NCI-H1105 (cell line): Measurements from ENCODE around the gene SCUBE1.

Experiments
- DNase-seq: peaks from one replicate; lab custom pipeline; 2025; lab: John Stamatoyannopoulos, UW

Gene SCUBE1

DNA sequence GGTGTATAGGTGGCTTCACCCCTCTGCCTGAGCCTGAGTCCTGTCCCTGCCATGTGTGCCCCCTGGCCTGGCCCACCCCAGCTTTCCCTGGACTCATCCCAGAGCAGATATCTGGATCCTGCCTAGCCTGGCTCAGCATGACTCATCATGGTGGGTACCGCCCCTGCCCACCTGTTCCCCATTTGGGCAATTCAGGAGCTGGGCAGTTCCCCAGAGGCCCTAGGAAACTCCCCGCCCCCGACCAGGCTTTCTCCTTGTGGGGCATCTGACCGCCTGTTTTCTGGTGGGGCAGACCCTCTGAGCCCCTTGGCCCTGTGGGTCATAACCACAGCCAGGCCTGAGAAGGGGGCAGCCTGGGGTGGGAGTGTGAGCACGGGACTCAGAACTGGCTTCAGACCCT lies 187.4 kb downstream of the SCUBE1 start:
- no peak for DNase-seq

GRCh38 chr22:43154887-43155536 lies 188.2 kb downstream of the SCUBE1 start:
- no peak for DNase-seq

DNA sequence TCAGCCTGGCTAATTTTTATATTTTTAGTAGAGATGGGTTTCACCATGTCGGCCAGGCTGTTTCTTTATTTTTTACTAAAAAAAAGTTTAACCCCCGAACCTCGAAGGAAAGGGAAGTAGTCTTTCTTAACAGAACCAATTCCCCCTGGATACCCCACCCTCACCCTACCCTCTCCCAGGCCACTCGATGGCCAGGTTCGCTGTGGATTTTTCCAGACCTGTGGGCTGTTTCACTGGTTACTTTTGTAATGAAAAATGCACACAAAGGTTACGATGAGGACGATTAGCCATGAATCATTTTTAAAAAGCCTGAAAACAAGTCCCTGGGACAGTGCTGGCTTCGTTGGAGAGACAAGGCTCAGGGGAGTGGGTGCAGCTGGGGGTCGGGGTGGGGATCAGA lies 189.3 kb downstream of the SCUBE1 start:
- DNase-seq: no peak

GRCh38 chr22:43152357-43153071 lies 190.7 kb downstream of the SCUBE1 start:
- no peak for DNase-seq

- DNase-seq: no peak
Observed at GRCh38 chr22:43152003-43152356, 191.2 kb downstream of the SCUBE1 start.

- DNase-seq: no peak
Observed at GRCh38 chr22:43151251-43152002, 191.7 kb downstream of the SCUBE1 start, which contains the start of gene TSPO. Gene TSPO (plus strand): TSS chr22:43151559. CDS start chr22:43159239, 7,680 bp downstream.

- no peak for DNase-seq
Observed at GRCh38 chr22:43150731-43151206, 192.4 kb downstream of the SCUBE1 start.

DNA sequence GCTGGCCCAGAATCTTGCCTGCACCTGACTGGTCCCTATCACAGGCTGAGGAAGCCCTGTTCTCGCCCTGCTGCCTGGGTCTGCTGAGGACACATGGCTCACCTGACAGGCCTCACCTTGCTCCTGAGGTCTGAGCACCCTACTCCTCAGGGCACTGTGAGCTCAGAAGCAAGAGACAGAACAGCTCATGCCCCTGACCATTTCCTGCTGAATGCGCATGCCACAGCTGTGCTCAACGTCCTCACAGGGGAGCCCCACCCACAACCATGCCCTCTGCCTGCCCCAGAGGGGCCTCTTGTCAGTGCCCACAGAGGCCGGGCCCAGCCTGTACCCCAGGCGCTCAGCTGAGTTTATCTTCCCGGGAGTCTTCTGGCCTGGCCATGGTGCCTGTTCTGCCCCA lies 194.6 kb downstream of the SCUBE1 start:
- DNase-seq: no peak

DNA sequence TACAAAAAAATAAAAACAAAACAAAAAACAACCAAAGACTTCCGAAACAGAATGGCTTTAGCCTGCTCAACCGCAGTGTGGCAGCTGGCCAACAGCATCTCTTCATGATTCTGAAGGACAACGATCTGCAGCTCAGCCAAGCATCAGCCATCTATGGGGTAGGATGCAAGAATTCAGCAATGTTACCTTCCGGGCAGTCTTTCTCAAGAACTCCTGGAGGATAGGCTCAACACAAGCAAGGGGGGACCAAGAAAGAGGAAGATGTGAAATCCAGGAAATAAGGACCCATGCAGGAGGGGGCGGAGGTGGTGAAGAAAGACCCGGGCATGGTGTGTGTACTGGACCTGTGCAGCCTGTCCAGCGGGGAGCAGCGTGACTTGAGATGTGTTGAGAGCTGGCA lies 195.4 kb downstream of the SCUBE1 start:
- DNase-seq: no peak
